Smooth muscle cell (in vitro differentiated cells): ENCODE measurements around the gene KNOP1. TPM values are rescaled to one million over a fixed set of nuclear protein-coding genes. Genes with fewer than 3 reads are reported as not detected.

Source experiments
- DNase-seq: peaks from one replicate; lab custom pipeline; 2025; ENCODE audit not compliant: unreplicated experiment; lab: John Stamatoyannopoulos, UW
- H2AFZ ChIP-seq: fragments of 200-600 bp; sonication (generic); 2 replicates; pipeline ENCODE4 v1.6.0; 2016; ENCODE audit warnings: antibody characterized with exemption, low read depth, mild to moderate bottlenecking
- H3F3A ChIP-seq: fragments of 200-600 bp; sonication (generic); 2 replicates; pipeline ENCODE4 v1.6.0; 2017; ENCODE audit warnings: antibody characterized with exemption, low read depth
- H3K27ac ChIP-seq: fragments of 200-600 bp; sonication (generic); 2 replicates; pipeline ENCODE4 v1.5.1; 2016; ENCODE audit warnings: low read depth, mild to moderate bottlenecking
- H3K27me3 ChIP-seq: fragments of 200-600 bp; sonication (generic); 2 replicates; pipeline ENCODE4 v1.6.1; 2016; ENCODE audit warnings: low read depth, mild to moderate bottlenecking
- H3K36me3 ChIP-seq: fragments of 200-600 bp; sonication (generic); 2 replicates; pipeline ENCODE4 v1.5.1; 2016; ENCODE audit warnings: low read depth
- H3K4me1 ChIP-seq: fragments of 200-600 bp; sonication (generic); 2 replicates; pipeline ENCODE4 v1.5.1; 2016; ENCODE audit warnings: low read depth
- H3K4me2 ChIP-seq: fragments of 200-600 bp; sonication (generic); 2 replicates; pipeline ENCODE4 v1.6.0; 2016; ENCODE audit warnings: mild to moderate bottlenecking
- H3K4me3 ChIP-seq: fragments of 200-600 bp; sonication (generic); 2 replicates; pipeline ENCODE4 v1.5.1; 2016; ENCODE audit warnings: mild to moderate bottlenecking
- H3K79me2 ChIP-seq: fragments of 200-600 bp; sonication (generic); 2 replicates; pipeline ENCODE4 v1.6.0; 2016; ENCODE audit warnings: low read depth, mild to moderate bottlenecking
- H3K9ac ChIP-seq: fragments of 200-600 bp; sonication (generic); 2 replicates; pipeline ENCODE4 v1.6.0; 2016; ENCODE audit warnings: low read depth
- H3K9me3 ChIP-seq: fragments of 200-600 bp; sonication (generic); replicated peaks from 2 replicates; pipeline ENCODE4 v1.5.1; 2016; ENCODE audit warnings: low read depth
- H4K20me1 ChIP-seq: fragments of 200-600 bp; sonication (generic); 2 replicates; pipeline ENCODE4 v1.6.0; 2016; ENCODE audit warnings: low read depth
- WGBS: methylation state at CpG from one replicate; pipeline ENCODE4 v1.1.7; 2016; ENCODE audit warnings: low lambda C conversion rate; 5-methylcytosine and 5-hydroxymethylcytosine counted together
- polyA plus RNA-seq: library from polyadenylated mRNA; unstranded; fragments of >200 nt; fragmentation: Nextera tagmentation; extraction: Ambion mirVana; gene quantifications from 2 replicates; pipeline ENCODE4 v1.2.1, GENCODE V29; 2016
- total RNA-seq: library from RNA; depleted of rRNA; stranded (reverse); fragments of >200 nt; gene quantifications from 2 replicates; pipeline ENCODE4 v1.2.3, GENCODE V29; 2014
- TF ChIP-seq, protein P1 (sequence below): fragments of 200-600 bp; sonication (generic); IDR thresholded peaks from 2 replicates; pipeline ENCODE4 v1.5.1; 2017; ENCODE audit warnings: borderline replicate concordance, mild to moderate bottlenecking, antibody characterized with exemption; ENCODE audit not compliant: insufficient read depth, poor library complexity, severe bottlenecking

The KNOP1 gene
- total and polyA plus RNA-seq, 2 experiments from 2014 or later, result 31.0 to 32.6 TPM

DNA sequence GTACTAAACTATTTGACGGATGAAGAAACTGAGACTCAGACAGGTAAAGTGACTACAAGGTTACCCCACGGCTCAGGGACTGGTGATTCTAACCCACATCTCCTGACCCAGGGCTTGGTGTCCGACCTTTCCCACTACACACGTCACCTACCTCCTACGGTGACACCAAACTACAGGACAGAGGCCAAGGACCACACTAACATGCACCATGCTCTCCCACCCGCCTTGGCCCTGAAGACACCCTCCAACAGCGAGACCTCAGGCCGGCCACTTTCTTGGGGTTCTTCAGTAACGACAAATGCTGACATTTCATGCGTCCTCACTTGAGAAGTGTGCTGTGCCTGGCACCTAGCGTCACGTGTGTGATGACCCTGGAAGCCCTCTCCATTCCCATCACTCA lies 6.4 kb downstream of the KNOP1 start:
- Histone ChIP-seq H3K9ac (no peak overlapping the region), H3F3A (no peaks in the 10 kb centered on the region), H3K79me2 (peaks cover 17% of the 10 kb centered on the region), H3K36me3 (no peaks in the 10 kb centered on the region), H3K4me1 (peaks cover 13% of the 10 kb centered on the region), H3K27ac (no peak overlapping the region), H3K4me2 (no peak overlapping the region), H2AFZ (no peak overlapping the region), H3K4me3 (no peak overlapping the region), H3K9me3 (no peaks in the 10 kb centered on the region), H3K27me3 (no peaks in the 10 kb centered on the region), H4K20me1 (peaks cover 12% of the 10 kb centered on the region)
- TF ChIP-seq, protein P1, sequence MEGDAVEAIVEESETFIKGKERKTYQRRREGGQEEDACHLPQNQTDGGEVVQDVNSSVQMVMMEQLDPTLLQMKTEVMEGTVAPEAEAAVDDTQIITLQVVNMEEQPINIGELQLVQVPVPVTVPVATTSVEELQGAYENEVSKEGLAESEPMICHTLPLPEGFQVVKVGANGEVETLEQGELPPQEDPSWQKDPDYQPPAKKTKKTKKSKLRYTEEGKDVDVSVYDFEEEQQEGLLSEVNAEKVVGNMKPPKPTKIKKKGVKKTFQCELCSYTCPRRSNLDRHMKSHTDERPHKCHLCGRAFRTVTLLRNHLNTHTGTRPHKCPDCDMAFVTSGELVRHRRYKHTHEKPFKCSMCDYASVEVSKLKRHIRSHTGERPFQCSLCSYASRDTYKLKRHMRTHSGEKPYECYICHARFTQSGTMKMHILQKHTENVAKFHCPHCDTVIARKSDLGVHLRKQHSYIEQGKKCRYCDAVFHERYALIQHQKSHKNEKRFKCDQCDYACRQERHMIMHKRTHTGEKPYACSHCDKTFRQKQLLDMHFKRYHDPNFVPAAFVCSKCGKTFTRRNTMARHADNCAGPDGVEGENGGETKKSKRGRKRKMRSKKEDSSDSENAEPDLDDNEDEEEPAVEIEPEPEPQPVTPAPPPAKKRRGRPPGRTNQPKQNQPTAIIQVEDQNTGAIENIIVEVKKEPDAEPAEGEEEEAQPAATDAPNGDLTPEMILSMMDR, result no peak
- DNase-seq, result no peak
- WGBS, result 97% methylated on average over 12 of the region's 12 CpGs

DNA sequence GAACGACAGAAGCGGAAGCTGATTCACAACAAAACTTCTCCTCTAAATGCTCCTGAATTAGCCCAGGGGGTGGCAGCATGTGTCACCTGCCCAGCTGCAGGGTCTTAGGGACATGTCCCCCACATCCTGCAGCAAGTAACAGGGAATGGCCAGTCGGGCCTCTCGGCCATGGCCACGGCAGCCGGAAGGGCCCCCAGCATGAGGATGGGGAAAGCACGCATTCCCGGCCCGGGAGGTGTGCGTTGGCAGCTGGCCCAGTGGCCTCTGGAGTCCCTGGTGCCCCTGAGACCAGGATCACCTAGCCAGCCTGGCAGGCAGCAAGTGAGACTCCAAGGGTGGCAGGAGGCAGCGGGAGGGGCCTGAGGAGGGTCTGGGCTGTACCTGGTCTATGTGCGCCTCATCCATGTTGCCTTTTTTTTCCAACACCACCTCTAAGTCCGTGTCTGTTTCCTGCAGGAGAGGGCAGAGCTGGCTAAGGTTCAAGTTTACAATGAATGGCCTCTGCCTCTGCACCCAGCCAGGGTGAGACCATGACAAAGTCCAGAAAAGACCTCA lies 7.0 kb downstream of the KNOP1 start:
- no peaks in the 10 kb centered on the region for H3K27me3 ChIP-seq
- H3K9me3 ChIP-seq, result no peaks in the 10 kb centered on the region
- WGBS, result 93% methylated on average over 13 of the region's 13 CpGs
- no peak for DNase-seq
- H2AFZ ChIP-seq, result no peak overlapping the region
- peaks cover 11% of the 10 kb centered on the region for H3K79me2 ChIP-seq
- H3K4me1 ChIP-seq, result peaks cover 7% of the 10 kb centered on the region
- H3F3A ChIP-seq, result no peaks in the 10 kb centered on the region
- TF ChIP-seq, protein P1, result no peak
- H3K9ac ChIP-seq, result no peak overlapping the region
- no peak overlapping the region for H3K27ac ChIP-seq
- peaks cover 6% of the 10 kb centered on the region for H4K20me1 ChIP-seq
- no peaks in the 10 kb centered on the region for H3K36me3 ChIP-seq
- no peak overlapping the region for H3K4me3 ChIP-seq
- H3K4me2 ChIP-seq, result no peak overlapping the region

DNA sequence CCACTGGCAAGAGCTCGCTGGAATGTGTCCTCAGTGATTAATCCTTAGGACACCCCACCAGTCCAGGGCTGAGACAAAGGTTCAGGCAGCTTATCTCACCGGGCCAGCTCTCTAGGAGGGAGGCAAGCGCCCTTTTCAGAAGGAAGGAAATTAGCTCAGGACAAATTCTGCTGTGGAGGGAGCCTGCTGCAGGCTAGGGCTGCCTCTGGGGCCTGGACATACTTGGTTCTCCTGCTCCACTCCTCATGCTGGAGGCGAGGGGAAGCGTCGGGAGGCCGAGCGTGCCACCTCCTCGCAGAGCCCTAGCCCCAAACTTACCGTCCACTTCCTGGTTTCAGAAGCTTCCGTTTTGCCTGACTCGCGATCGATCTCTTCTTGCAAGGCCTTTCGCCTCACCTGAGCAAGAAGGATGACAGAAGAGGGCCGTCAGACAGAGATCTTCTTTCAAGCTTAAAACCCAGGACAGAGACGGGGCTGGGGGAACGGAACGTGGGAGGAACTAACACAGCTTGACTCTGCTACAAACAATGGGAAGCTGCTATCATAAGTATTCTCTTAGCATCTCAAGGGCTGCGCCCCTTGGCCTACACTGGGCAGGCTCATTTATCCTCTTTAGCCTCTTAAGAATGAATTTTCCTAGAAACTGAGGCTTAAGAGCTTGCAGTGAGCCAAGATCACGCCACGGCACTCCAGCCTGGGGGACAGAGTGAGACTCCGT lies 7.7 kb downstream of the KNOP1 start:
- H3K4me1 ChIP-seq, result peaks cover 7% of the 10 kb centered on the region
- TF ChIP-seq, protein P1, result no peak
- no peak overlapping the region for H2AFZ ChIP-seq
- H3K27me3 ChIP-seq, result no peaks in the 10 kb centered on the region
- H3K79me2 ChIP-seq, result peaks cover 5% of the 10 kb centered on the region
- no peak overlapping the region for H3K9ac ChIP-seq
- peaks cover 4% of the 10 kb centered on the region for H4K20me1 ChIP-seq
- H3K4me3 ChIP-seq, result no peak overlapping the region
- H3K36me3 ChIP-seq, result no peaks in the 10 kb centered on the region
- H3F3A ChIP-seq, result no peaks in the 10 kb centered on the region
- H3K9me3 ChIP-seq, result no peaks in the 10 kb centered on the region
- no peak overlapping the region for H3K27ac ChIP-seq
- 85% methylated on average over 23 of the region's 23 CpGs for WGBS
- no peak overlapping the region for H3K4me2 ChIP-seq
- DNase-seq, result no peak
